GM21390 (cell line): Measurements from ENCODE around the gene NFE2L1.
"Not testable (repeated sequence)": the region's sequence is repeated elsewhere in the genome, so short reads cannot be mapped to it uniquely, and the experiment has no call there.

Experiments used
- ATAC-seq: cut with Tn5 transposase; IDR thresholded peaks from one replicate; pipeline ENCODE4 v1.9.1; 2021; ENCODE audit not compliant: unreplicated experiment

Gene NFE2L1, protein sequence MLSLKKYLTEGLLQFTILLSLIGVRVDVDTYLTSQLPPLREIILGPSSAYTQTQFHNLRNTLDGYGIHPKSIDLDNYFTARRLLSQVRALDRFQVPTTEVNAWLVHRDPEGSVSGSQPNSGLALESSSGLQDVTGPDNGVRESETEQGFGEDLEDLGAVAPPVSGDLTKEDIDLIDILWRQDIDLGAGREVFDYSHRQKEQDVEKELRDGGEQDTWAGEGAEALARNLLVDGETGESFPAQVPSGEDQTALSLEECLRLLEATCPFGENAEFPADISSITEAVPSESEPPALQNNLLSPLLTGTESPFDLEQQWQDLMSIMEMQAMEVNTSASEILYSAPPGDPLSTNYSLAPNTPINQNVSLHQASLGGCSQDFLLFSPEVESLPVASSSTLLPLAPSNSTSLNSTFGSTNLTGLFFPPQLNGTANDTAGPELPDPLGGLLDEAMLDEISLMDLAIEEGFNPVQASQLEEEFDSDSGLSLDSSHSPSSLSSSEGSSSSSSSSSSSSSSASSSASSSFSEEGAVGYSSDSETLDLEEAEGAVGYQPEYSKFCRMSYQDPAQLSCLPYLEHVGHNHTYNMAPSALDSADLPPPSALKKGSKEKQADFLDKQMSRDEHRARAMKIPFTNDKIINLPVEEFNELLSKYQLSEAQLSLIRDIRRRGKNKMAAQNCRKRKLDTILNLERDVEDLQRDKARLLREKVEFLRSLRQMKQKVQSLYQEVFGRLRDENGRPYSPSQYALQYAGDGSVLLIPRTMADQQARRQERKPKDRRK

DNA sequence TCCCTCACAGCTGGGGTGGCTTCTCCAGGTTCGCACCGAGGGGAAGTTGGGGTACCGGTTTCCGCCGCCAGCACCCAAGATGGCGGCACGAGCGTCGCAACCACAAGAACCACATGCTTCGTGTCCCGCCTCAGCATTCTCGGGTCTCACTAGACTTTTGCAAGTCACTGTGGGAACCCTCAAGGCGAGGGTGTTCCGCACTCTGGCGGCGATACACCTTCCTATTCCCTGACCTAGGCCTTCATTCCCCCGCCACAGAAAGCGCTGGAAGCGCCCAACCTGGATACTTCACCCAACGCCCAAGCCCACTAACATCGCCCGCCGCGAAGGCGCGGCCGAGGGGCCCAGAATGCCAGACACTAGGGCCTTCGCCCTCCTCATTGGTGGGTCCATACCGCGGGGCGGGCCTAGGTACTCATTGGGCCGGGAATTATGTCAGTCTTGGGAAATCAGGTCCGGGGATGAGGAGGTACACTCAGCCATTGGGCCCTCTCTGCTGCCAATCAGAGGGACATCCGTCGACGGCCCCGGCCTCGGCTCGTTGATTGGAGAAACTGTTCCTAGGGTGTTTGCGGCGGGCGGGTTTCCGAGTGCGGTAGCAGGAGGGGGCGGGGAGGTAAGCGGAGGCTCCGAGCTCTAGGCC, at the start of gene NFE2L1:
NFE2L1 (plus strand) TSS at position 619 of the 643 bp plus-strand sequence. CDS start 2,760 bp downstream, outside the sequence.
- peak; percentile 89 for ATAC-seq

DNA sequence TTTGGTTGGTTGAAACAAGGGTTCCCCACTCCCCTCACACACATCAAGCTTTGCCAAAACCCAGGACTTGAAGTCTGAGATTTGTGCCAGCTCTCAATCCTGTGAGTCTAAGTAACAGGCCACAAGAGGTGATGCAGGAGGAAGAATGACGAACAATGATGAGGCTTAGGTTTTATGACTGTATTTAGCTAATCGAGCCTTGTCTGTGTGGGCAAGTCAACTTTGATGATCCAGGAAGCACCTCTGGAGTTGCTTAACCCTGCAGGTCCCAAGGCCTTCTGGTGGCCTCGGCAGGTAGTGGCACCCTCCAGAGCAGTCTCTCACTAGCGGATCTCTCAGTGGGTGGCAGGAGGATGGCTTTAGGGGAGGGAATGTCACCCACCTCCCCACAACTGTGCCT, 48.6 kb upstream of the NFE2L1 start:
- ATAC-seq = no peak

DNA sequence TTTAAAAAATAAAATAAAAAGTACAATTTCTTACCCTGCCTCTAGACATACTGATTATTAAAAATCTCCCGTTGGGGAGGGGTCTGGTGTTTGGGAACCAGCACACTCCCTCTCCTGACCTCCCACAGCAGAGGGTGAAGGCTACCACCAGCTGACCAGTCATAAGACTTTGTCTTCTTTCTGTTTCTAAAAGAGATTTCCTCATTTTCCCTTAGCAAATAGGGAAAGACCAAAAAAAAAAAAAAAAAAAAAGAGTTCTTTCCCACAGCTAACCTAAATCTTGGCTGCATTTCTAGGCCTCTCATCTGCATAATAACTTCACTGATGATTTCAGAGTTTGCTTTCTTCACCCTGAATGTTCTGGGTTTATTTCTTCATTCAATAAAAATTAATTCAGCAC, 47.0 kb upstream of the NFE2L1 start:
- ATAC-seq = no peak

DNA sequence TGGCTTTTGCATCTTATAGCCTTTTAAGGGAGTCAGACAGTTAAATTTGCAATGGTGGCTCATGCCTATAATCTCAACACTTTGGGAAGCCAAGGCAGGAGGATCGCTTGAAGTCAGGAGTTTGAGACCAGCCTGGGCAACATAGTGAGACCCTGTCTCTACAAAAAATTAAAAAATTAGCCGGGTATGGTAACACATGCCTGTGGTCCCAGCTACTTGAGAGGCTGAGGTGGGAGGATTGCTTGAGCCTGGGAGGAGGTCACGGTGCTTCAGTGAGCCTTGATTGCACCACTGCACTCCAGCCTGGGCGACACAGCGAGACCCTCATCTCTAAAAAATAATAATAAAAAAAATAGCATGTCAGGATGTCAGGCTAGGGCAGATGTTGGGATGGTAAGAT, 46.5 kb upstream of the NFE2L1 start:
- not testable (repeated sequence) for ATAC-seq

DNA sequence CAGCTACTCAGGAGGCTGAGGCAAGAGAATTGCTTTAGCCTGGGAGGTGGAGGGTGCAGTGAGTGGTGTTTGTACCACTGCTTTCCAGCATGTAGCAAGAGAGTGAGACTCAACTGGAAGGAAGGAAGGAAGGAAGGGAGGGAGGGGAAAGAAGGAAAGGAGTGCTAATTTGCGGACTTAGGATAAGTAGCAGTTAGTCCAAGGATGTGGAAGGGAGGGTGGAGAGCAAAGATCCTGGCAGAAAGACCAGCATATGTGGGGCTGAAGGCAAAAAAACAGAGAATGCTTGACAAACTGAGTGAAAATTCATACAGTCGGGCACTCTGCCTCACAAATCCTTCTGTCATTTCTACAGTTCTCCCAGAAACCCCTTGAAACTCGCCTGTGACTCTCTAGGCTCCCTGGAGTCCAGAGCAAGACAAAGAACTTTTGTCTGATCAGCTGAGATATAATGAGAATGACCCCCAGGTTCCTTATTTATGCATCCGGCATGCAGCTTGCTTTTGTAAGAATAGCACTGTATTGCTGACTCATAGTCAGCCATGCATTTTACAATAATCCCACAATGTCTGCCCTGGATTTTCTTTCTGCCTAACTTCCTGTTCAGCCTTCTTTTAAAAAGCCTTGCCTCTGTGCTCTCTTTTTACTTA, 45.8 kb upstream of the NFE2L1 start:
- ATAC-seq = no peak

DNA sequence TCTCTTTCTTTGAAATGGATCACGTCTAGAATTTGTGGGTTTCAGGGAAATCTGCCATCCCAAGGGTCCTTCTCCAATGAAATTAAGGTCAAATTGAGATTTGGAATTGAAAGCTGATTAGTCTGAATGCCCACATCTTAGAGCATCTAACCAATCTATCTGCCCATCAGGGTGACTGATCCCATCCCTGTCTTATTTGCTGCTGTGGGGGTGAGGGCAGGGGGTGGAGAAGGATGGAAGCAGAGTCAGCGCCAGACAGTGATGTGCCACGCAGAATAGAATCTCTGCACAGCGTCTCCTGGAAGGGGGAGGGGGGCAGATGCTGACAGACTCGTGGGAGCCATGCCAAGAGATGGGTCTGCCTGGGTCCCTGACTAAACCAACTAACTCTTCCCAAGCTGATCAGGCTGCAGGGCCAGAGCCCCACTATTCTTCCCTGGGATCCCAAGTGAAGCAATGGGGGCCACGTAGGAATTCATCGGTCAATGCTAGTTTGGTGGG, 45.2 kb upstream of the NFE2L1 start:
- ATAC-seq = no peak

DNA sequence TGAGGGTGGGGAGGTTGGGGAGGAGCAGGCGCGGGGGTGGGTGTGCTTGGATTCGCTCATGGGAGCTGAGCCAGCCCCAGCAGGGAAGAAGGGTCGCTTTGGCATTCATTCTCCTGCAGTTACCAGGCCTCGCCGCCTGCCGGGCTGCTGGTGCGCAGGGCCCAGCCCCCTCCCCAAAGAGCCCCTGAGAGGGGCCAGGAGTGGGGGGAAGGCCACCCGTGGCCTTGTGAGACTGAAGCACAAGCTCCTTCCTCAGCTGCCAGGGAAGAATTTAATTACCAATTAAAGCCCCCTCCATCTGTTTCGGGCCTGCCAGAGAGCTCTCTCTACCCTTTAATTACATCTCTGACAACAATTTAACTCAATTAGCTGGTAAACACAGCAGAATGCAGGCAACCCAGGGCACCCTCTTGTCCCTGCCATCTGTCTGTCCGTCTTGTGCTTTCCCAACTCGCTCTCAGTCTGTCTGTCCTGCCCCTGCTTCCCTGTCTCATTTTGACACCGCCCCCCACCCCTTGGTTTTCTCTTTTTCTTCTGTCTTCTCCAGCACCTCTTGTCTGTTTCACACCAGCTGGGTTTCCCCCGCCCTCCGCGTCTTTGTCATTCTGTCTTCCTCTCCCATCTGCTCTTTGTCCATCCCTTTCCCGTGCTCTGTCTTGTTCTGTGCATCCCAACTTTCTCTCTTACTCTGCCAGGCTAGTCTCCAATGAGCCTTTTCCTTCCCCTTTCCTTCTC, 44.6 kb upstream of the NFE2L1 start:
- ATAC-seq = no peak

DNA sequence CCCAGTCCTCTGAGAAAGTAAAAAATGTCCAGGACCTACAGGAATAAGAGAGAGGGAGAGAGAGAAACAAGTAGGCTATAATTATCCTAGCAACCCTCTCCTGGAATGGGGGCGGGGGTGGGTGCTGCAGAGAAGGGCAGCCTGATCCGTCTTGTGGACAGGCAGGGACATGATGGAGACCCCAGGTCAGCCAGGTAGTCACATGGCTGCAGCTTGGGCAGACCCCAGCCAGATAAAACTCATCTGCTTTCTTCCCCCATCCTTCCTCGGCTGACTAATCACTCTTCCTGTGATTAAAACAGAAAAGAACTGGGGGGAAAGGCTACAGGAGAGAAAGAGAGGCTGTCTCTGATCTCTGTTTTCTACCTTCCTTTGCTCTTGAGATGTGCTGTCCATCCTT, 43.2 kb upstream of the NFE2L1 start:
- no peak for ATAC-seq

DNA sequence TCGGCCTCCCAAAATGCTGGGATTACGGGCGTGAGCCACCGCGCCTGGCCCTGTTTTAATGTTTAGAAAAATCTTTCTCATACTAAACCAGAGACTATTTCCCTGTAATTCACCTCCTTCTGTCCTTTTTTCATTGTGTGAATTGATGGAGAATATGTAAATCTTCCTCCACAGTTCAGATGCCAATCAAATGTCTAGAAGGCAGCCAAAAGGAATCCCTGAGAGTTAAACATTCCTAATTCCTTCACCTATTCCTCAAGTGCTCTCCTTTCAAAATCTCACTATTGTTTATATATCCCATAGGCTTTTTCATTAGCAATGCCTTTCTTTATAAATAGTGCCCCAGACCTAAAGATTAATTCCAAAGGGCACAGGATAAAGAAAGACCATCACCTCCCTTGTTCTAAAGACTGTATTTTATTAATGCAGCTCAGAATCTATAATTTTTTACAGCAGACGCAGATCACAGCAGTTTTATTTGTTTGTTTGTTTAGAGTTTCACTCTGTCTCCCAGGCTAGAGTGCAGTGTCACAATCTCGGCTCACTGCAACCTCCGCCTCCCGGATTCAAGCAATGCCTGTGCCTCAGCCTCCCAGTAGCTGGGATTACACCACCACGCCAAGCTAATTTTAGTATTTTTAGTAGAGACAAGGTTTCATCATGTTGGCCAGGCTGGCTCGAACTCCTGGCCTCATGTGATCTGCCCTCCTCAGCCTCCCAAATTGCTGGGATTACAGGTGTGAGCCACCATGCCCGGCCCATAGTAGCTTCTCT, 41.0 kb upstream of the NFE2L1 start:
- ATAC-seq = no peak

DNA sequence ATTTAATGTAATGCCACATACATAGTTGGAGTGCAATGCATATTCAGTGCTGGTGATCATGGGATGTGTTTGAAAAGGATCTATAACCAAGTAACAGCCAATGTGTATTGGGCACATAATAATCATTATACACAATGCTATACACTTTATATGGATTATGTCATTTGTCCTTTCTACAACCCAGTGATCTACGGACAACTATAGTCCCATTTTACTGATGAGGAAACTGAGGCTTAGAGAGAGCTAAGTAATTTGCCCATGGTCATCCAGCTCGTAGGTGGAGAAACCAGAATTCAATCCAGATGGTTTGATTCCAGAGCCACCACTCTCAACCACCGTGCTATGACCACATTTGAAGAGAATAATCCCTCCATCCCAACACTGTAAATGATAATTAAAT, 38.0 kb upstream of the NFE2L1 start:
- ATAC-seq = no peak

DNA sequence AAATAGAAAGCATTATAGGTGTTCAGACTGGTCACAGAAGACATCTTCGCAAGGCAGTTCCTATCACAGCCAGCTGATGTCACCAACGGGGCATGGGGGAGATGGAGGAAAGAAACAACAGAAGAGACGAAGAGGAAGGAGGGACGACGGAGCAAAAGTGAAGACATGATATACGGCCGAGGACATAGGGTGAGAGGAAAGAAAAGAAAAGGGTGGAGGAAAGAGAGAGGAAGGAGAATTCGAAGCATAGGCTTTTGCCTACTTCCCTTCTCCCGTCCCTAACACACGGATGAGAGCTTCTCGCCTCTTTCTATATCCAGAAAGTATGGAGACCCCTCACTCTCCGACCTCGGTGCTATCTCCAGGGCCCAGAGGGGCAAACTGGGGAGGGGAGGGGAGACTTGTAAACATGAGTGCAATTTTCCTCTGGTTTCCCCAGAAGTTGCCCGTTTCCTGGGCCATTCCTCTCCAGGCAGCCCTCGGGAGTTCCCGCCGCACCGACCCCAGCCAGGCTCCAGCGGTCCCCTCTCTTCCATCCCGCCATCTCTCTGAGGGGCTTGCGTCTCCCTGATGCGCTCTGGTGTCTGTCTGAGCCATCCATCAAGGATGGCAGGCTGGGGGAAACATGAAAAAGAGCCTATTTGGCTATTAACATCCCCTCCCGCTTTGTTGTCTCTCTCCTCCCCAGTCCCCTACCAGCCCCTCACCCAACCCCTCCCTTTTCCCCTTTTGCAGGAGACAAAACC, 36.6 kb upstream of the NFE2L1 start:
- no peak for ATAC-seq

DNA sequence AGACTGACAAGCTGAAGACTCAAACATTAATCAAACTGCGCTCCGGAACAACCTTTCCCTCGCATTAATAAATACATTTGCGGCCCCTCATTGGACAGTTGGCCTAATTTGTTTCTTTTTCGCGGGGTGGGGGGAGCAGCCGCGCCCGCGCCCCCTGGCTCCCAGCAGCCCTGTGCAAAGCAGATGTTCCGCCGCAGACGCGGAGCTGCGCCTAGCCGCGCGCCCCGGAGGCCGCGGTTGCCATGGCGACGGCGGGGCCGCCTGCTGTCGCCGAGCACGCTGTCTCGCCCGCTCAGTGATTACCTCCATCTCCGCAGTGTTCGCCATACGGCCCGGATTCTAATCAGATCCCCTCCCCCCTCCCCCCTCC, 36.0 kb upstream of the NFE2L1 start:
- ATAC-seq = no peak

DNA sequence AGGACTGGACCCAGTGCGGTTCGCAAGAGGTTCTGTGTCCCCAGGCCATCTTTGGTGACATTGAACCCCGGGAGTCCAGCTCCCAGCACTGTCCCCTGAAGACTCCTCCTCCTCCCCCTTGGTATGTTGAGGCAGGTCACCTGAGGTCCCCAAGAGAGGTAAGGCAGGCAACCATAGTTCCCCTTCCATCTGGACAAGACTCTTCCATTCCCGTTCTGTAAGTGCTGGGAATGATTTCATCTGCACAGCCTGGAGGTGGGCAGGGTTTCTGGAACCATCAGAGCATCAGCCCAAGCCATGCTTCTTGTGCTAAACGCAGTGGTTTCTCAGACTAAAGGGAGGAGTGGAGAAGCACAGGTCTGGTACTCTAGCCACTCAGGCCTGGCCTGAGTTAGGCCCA, 35.5 kb upstream of the NFE2L1 start:
- ATAC-seq = no peak

DNA sequence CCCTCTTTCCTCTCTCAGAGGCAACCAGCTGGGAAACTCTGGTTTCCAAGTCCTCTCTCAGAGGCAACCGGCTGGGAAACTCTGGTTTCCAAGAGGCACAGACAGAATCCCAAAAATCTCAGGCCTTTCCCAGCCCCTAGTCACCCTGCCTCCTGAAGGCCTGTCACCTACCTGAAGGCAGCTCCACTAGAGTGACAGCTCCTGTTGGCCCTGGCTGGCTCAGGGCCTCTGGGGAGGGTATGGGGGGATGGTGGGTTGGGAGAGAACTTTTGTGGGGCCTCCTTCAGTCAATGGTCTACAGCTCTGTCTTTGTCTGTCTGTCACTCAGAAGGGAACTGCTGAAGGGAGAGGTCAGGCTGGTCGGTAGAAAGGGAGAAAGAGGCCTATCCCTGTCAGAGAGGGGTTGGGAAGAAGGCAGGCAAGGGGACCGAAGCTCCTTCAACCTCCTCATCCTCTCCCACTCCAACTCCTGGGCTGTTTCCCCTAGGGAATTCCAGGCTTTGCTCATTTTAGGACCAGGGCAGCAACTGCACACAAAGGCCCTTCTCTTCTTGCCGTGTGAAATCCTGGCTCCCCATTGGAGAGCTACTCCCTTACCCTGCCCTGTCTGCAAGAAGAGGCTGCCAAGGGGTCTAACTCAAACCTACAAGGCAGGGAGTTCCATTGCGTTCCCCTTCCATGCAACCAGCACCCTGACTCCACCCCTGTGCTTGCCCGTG, 34.1 kb upstream of the NFE2L1 start:
- ATAC-seq = no peak

DNA sequence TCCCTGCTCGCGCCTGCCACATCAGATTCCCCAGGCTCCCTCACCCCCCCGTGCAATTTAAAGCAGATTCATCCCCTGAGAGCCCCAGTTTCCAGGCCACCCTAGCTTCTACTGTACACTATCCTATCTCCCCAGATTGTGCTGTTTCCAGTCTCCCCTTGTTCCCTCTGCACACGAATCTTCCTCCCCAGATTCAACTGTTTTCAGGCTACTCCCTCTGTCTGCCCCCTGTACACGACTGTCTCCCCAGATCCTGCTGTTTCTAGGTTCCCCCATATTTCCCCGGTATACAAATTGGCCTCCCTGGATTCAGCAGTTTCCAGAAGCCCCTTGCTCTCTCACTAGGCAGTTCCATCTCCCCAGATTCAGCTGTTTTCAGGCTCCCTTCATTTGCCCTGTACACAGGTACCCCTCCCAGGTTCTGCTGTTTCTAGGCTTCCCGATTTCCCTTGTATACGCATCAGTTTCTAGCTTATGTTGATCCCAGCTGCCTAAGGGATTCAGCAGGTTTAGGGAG, 33.5 kb upstream of the NFE2L1 start:
- no peak for ATAC-seq

DNA sequence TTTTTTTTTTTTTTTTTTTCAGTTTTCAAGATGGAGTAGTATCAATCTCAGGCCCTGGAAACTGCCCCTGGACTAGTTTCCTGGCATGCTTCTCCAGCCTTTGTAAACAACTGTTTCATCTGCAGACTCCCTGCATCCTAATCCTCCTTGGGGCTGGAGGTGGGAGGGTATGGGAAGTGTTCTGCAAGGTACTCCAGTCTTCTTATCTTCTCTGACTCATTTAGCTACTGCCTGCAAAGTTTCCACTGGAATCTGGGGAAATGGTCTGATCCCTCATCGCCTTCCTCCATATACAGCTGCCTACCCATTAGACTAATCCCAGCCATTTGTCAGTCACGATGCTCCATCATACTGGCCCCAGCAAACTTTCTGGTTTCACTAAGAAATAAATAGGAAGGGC, 32.0 kb upstream of the NFE2L1 start:
- no peak for ATAC-seq

DNA sequence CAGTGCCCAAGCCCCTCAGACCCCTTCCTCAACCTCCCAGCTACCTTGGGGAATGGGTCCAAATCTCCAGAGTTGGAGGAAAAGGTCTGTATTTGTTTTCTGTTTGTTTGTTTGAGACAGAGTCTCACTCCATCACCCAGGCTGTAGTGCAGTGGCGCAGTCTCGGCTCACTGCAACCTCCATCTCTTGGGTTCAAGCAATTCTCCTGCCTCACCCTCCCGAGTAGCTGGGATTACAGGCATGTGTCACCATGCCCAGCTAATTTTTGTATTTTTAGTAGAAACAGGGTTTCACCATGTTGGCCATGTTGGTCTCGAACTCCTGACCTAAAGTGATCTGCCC, 30.4 kb upstream of the NFE2L1 start:
- not testable (repeated sequence) for ATAC-seq

DNA sequence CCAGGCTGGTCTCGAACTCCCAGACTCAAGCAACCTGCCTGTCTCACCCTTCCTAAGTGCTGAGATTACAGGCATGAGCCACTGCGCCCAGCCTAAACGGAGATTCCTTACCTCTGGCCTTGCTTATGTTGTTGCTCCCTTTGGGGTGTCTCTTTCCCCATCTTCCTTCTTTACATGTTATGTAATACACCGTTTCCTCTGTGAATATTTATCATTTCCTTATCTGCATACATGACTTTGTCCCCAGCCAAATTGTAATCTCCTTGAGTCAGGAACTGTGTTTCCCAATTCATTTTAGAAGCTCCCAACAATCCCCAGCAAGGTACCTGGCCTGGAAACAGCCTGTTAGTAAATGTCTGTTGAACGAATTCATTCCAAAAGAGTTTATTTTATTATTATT, 26.2 kb upstream of the NFE2L1 start:
- no peak for ATAC-seq
